HL-60 (cell line): Measurements from ENCODE around the gene WDFY4.

ENCODE experiments used
- DNase-seq, 2 experiments: peaks; one replicate each; pipeline ENCODE4 v3.0.0-alpha.2; 2010 to 2020; ENCODE audit warnings: low read depth in 1 of 2, low spot score in 1 of 2
- H3K27ac ChIP-seq: fragments of 250-450 bp; sonication (Bioruptor Pico); replicated peaks from 2 replicates; pipeline ENCODE4 v1.5.1; 2020; ENCODE audit warnings: mild to moderate bottlenecking, moderate library complexity
- H3K27me3 ChIP-seq: fragments of 250-450 bp; sonication (Bioruptor Pico); 2 replicates; pipeline ENCODE4 v1.5.1; 2021; ENCODE audit warnings: mild to moderate bottlenecking, moderate library complexity; ENCODE audit not compliant: insufficient read depth, poor library complexity, severe bottlenecking
- H3K4me3 ChIP-seq: replicated peaks from 2 replicates; pipeline ENCODE4 v1.5.1; 2011; ENCODE audit warnings: mild to moderate bottlenecking, control low read depth, low read length; ENCODE audit not compliant: insufficient read depth
- GABPA ChIP-seq: IDR thresholded peaks from 2 replicates; pipeline ENCODE4 v1.6.1; 2012; ENCODE audit warnings: low read depth
- POLR2AphosphoS5 ChIP-seq: IDR thresholded peaks from 2 replicates; pipeline ENCODE4 v1.6.1; 2012; ENCODE audit warnings: low read depth
- REST ChIP-seq: IDR thresholded peaks from 2 replicates; pipeline ENCODE4 v1.6.1; 2012; ENCODE audit warnings: low read depth; ENCODE audit not compliant: insufficient replicate concordance
- SPI1 ChIP-seq: IDR thresholded peaks from 2 replicates; pipeline ENCODE4 v1.6.1; 2012; ENCODE audit warnings: low read depth, mild to moderate bottlenecking, borderline replicate concordance
- TF ChIP-seq, protein P1 (sequence below): IDR thresholded peaks from one replicate; pipeline ENCODE4 v1.5.1; 2011; ENCODE audit warnings: low read length, control low read depth, inconsistent platforms; ENCODE audit not compliant: insufficient read depth

The WDFY4 gene

DNA sequence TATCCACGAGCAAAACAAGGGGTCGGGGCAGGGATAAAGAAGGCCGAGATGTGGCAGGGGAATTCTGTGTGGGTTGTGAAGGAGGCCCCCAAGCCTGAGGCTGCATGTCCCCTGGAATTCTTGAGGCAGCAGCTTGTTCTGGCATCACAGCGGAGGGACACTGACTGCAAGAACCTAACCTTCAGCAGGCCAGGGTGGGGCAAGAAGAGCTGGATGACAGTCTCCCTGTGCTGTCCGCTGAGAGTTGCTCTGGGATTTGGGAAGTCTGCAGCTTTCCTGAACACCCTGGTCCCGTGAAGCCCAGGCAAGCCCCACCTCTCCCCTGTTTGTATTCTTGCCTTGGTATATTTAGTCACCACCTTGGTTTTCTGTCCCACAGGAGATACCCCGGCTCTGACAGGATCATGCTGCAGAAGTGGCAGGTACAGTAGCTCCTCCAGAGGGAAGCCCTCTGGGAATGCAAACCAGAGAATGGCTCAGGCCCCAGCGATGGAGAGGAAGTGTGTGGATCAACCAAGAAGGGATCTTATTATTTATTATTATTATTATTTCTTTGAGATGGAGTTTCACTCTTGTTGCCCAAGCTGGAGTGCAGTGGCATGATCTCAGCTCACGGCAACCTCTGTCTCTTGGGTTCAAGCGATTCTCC, 256.9 kb downstream of the WDFY4 start:
- Histone ChIP-seq H3K27ac (no peak overlapping the region), H3K27me3 (no peaks in the 10 kb centered on the region), H3K4me3 (no peak overlapping the region)
- TF ChIP-seq SPI1 (no peak), POLR2AphosphoS5 (no peak), GABPA (no peak), REST (no peak)
- TF ChIP-seq, protein P1, sequence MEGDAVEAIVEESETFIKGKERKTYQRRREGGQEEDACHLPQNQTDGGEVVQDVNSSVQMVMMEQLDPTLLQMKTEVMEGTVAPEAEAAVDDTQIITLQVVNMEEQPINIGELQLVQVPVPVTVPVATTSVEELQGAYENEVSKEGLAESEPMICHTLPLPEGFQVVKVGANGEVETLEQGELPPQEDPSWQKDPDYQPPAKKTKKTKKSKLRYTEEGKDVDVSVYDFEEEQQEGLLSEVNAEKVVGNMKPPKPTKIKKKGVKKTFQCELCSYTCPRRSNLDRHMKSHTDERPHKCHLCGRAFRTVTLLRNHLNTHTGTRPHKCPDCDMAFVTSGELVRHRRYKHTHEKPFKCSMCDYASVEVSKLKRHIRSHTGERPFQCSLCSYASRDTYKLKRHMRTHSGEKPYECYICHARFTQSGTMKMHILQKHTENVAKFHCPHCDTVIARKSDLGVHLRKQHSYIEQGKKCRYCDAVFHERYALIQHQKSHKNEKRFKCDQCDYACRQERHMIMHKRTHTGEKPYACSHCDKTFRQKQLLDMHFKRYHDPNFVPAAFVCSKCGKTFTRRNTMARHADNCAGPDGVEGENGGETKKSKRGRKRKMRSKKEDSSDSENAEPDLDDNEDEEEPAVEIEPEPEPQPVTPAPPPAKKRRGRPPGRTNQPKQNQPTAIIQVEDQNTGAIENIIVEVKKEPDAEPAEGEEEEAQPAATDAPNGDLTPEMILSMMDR: no peak
- no peak for DNase-seq

GRCh38 chr10:48943096-48943495, 258.4 kb downstream of the WDFY4 start:
- Histone ChIP-seq H3K27ac (no peak overlapping the region), H3K27me3 (no peaks in the 10 kb centered on the region), H3K4me3 (no peak overlapping the region)
- DNase-seq: no peak
- TF ChIP-seq, protein P1: no peak
- TF ChIP-seq GABPA: no peak
- TF ChIP-seq SPI1: no peak
- TF ChIP-seq POLR2AphosphoS5: no peak
- TF ChIP-seq REST: no peak

- no peak overlapping the region for H3K4me3 ChIP-seq
- no peak overlapping the region for H3K27ac ChIP-seq
- no peak for DNase-seq
- H3K27me3 ChIP-seq: no peaks in the 10 kb centered on the region
- TF ChIP-seq SPI1: no peak
- TF ChIP-seq, protein P1: no peak
- TF ChIP-seq REST: no peak
- no peak for TF ChIP-seq POLR2AphosphoS5
- no peak for TF ChIP-seq GABPA
Observed at GRCh38 chr10:48944171-48944570, 259.5 kb downstream of the WDFY4 start.
